Endodermal cell (in vitro differentiated cells): ENCODE data around the gene NADK. TPM values are rescaled to one million over a fixed set of nuclear protein-coding genes. Genes with fewer than 3 reads are reported as not detected.

Experiments used
- DNase-seq: peaks from one replicate; pipeline ENCODE4 v3.0.0-alpha.2; 2017
- H3K27ac ChIP-seq: 2 replicates; pipeline ENCODE4 v1.5.1; 2013; ENCODE audit warnings: mild to moderate bottlenecking, low read depth, low read length, moderate library complexity
- H3K27me3 ChIP-seq: 2 replicates; pipeline ENCODE4 v1.6.1; 2013; ENCODE audit warnings: mild to moderate bottlenecking, low read length, moderate library complexity; ENCODE audit not compliant: insufficient read depth, control insufficient read depth, poor library complexity, severe bottlenecking
- H3K36me3 ChIP-seq: 2 replicates; pipeline ENCODE4 v1.7.0; 2013; ENCODE audit warnings: mild to moderate bottlenecking, low read length, moderate library complexity; ENCODE audit not compliant: control insufficient read depth, insufficient read depth
- H3K4me1 ChIP-seq: one replicate; pipeline ENCODE4 v1.7.0; 2013; ENCODE audit warnings: low read length; ENCODE audit not compliant: control insufficient read depth, insufficient read depth
- H3K4me3 ChIP-seq: 2 replicates; pipeline ENCODE4 v1.5.1; 2013; ENCODE audit warnings: mild to moderate bottlenecking, low read length, moderate library complexity
- H3K9ac ChIP-seq: 2 replicates; pipeline ENCODE4 v1.6.1; 2013; ENCODE audit warnings: mild to moderate bottlenecking, low read length, moderate library complexity; ENCODE audit not compliant: poor library complexity, severe bottlenecking; ENCODE audit errors: extremely low read depth
- H3K9me3 ChIP-seq: 2 replicates; pipeline ENCODE4 v1.6.1; 2013; ENCODE audit warnings: mild to moderate bottlenecking, low read length, moderate library complexity; ENCODE audit not compliant: control insufficient read depth
- H3K27ac Mint-ChIP-seq: 2 replicates; pipeline ENCODE4 v1.8.0; 2020; ENCODE audit warnings: mixed read lengths
- H3K27me3 Mint-ChIP-seq: 2 replicates; pipeline ENCODE4 v1.8.0; 2021; ENCODE audit warnings: mild to moderate bottlenecking, mixed read lengths; ENCODE audit not compliant: insufficient read depth
- H3K36me3 Mint-ChIP-seq: 2 replicates; pipeline ENCODE4 v1.8.0; 2020; ENCODE audit warnings: low read depth, mixed read lengths
- H3K4me1 Mint-ChIP-seq: 2 replicates; pipeline ENCODE4 v1.8.0; 2020; ENCODE audit warnings: mixed read lengths
- H3K4me3 Mint-ChIP-seq: 2 replicates; pipeline ENCODE4 v1.8.0; 2020; ENCODE audit warnings: mild to moderate bottlenecking, moderate library complexity, mixed read lengths
- H3K9me3 Mint-ChIP-seq: 2 replicates; pipeline ENCODE4 v1.8.0; 2020; ENCODE audit warnings: mild to moderate bottlenecking, mixed read lengths
- WGBS, 2 experiments: methylation state at CpG; one replicate each; pipeline versions ENCODE4 v1.1.5 to v1.1.7; 2013; ENCODE audit warnings: missing lambda C conversion rate in 2 of 2, mixed read lengths in 1 of 2; ENCODE audit not compliant: insufficient coverage in 1 of 2, insufficient read length in 1 of 2; 5-methylcytosine and 5-hydroxymethylcytosine counted together
- total RNA-seq, 2 donors: library from RNA; stranded (reverse); fragmentation: NEBNext Ultra II Directional in 1 of 2; extraction: Animal tissue kit (Norgen Biotek cat#: 25700) in 1 of 2; gene quantifications; 2 replicates in 1 of 2; 3 replicates in 1 of 2; pipeline ENCODE4 v1.2.1, GENCODE V29; 2021
- TF ChIP-seq, protein P1 (sequence below): fragments of 200-600 bp; sonication (generic); conservative IDR thresholded peaks from 2 replicates; pipeline ENCODE4 v1.5.0; 2021; ENCODE audit warnings: antibody characterized with exemption, mild to moderate bottlenecking

The NADK gene
- total RNA-seq, 2 donors from 2014 or later: 75.2 to 81.6 TPM

DNA sequence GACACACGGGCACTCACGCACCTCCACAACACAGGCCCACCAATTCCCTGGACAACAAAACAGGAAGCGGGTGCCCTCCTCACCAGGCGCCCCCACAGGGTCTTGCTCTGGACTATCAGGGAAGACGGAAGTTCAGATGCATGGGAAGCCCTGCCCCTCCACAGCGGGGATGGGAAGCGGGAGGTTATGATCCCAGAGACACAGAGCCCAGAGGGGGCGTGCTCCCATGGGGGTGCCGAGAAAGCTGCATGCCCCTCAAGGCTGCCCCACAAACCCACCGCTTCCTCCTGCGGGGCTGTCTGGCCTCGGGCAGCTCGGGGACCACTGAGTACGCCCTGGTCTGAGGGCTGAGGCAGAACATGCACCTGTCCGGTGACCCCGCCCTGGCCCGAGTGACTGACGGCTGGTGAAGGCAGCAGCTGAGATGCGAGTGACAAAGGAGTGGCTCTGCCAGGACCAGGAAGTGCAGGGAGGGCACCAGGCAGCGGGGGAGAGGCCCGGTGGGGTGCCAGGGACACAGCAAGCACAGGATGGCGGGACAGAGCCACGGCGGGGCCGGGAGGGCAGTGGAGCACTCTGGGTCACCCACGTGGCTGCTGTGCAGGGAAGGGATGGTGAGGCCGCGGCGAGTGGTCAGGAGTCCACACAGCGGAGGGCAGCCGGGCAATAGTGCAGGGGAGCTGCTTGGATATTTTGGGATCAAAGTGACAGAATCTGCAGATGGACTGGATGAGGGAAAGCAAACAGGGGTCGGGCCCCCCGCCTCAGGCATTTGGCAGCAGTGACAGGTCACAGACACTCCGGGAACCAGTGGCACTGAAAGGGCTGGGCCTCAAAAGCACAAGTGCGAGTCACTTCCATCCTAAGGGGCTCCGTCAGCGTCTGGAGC, 18.6 kb downstream of the NADK start:
- WGBS, 2 experiments: 94 to 99% methylated on average over 31 to 37 of the region's 37 CpGs
- Mint-ChIP-seq H3K27me3 (no peaks in the 10 kb centered on the region), H3K4me3 (no peak overlapping the region), H3K4me1 (no peaks in the 10 kb centered on the region), H3K36me3 (peaks cover 72% of the 10 kb centered on the region), H3K27ac (no peak overlapping the region), H3K9me3 (no peaks in the 10 kb centered on the region)
- Histone ChIP-seq H3K36me3 (peaks cover 42% of the 10 kb centered on the region), H3K27me3 (no peaks in the 10 kb centered on the region), H3K27ac (no peak overlapping the region), H3K4me3 (no peak overlapping the region), H3K4me1 (no peaks in the 10 kb centered on the region), H3K9me3 (no peaks in the 10 kb centered on the region), H3K9ac (no peak overlapping the region)
- no peak for DNase-seq
- TF ChIP-seq, protein P1, sequence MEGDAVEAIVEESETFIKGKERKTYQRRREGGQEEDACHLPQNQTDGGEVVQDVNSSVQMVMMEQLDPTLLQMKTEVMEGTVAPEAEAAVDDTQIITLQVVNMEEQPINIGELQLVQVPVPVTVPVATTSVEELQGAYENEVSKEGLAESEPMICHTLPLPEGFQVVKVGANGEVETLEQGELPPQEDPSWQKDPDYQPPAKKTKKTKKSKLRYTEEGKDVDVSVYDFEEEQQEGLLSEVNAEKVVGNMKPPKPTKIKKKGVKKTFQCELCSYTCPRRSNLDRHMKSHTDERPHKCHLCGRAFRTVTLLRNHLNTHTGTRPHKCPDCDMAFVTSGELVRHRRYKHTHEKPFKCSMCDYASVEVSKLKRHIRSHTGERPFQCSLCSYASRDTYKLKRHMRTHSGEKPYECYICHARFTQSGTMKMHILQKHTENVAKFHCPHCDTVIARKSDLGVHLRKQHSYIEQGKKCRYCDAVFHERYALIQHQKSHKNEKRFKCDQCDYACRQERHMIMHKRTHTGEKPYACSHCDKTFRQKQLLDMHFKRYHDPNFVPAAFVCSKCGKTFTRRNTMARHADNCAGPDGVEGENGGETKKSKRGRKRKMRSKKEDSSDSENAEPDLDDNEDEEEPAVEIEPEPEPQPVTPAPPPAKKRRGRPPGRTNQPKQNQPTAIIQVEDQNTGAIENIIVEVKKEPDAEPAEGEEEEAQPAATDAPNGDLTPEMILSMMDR: no peak

DNA sequence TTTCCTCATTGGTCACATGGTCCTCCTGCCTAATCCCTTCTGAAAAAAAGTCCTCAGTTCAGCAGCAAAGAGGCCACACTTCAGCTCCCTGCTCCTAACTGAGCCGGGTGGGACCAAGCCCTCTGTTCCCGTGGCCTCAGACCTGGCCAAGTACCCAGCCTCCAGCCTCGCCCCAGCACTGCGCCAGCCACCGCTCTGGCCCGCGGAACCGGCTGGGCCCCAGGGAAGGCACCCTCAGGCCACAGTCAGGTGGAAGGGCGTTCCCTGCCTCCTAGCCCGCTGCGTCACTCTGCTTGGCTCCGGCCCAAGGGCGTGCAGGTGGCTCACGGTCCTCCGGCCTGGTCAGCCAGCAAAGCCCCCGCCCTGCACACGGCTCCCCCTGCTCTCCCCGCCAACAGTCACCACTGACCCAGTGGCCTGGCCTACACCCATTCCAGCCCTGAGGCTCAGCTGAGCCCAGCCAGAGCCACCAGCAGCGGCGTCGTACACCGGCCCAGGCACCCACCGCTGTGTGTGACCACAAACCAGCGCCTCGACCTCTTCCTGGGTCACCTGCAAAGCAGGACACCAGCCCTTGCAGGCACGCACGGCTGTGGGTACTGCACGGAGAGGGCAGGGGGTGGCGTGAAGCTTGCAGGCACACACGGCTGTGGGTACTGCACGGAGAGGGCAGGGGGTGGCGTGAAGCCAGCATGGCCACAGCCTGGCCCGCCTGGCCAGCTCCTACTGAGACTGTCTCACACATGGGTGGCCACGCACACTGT, 19.4 kb downstream of the NADK start:
- H3K27ac ChIP-seq: no peak overlapping the region
- Mint-ChIP-seq H3K9me3 (no peaks in the 10 kb centered on the region), H3K27ac (no peak overlapping the region), H3K4me3 (no peak overlapping the region), H3K27me3 (no peaks in the 10 kb centered on the region), H3K4me1 (no peaks in the 10 kb centered on the region), H3K36me3 (peaks cover 69% of the 10 kb centered on the region)
- no peaks in the 10 kb centered on the region for H3K4me1 ChIP-seq
- 93 to 97% methylated on average over 20 to 34 of the region's 34 CpGs for WGBS, 2 experiments
- no peak overlapping the region for H3K4me3 ChIP-seq
- TF ChIP-seq, protein P1: no peak
- H3K9me3 ChIP-seq: no peaks in the 10 kb centered on the region
- H3K36me3 ChIP-seq: peaks cover 41% of the 10 kb centered on the region
- no peaks in the 10 kb centered on the region for H3K27me3 ChIP-seq
- DNase-seq: no peak
- no peak overlapping the region for H3K9ac ChIP-seq

DNA sequence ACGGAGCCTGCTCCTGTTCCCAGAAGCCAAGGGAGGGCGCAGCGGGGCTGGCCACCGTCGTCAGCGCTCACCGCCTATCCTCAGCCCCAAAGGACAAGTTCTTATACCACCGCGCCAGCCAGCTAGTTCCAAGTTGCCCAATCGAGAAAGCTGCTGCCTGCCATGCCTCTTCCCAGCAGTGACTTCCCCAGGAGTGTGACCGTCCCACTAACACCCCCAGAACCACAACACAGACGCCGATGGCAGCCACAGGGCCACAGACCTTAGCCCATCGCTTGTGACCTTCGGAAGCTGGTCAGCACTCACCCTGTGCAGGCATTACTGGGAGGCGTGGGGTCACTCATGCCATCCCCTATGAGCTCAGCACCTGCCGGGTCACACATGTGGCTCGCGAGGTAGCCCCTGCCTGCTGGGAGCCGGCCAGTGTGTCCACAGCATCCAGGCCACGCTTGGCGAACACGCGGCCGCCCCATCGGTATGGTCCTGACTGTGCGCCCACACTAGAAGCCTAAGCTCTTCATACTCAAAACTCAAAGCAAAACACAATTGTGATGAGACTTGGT, 20.1 kb downstream of the NADK start:
- peak overlapping the region; percentile 55 for H3K27ac Mint-ChIP-seq
- TF ChIP-seq, protein P1: no peak
- H3K4me1 Mint-ChIP-seq: no peaks in the 10 kb centered on the region
- Histone ChIP-seq H3K9me3 (no peaks in the 10 kb centered on the region), H3K4me1 (no peaks in the 10 kb centered on the region), H3K27ac (no peak overlapping the region), H3K9ac (no peak overlapping the region), H3K4me3 (no peak overlapping the region), H3K27me3 (no peaks in the 10 kb centered on the region), H3K36me3 (peaks cover 41% of the 10 kb centered on the region)
- WGBS, 2 experiments: 95% methylated on average over 14 to 27 of the region's 27 CpGs
- H3K9me3 Mint-ChIP-seq: no peaks in the 10 kb centered on the region
- H3K27me3 Mint-ChIP-seq: no peaks in the 10 kb centered on the region
- peaks cover 70% of the 10 kb centered on the region for H3K36me3 Mint-ChIP-seq
- no peak overlapping the region for H3K4me3 Mint-ChIP-seq
- DNase-seq: no peak
